WTC11 (cell line): ENCODE results near the gene OPN4. TPM values are rescaled to one million over a fixed set of nuclear protein-coding genes. Genes with fewer than 3 reads are reported as not detected.

Source experiments
- ATAC-seq: fragments of 200-7000 bp; cut with Tn5 transposase; 2 replicates; pipeline ENCODE4 v1.10.0; 2021; ENCODE audit warnings: mild to moderate bottlenecking, moderate library complexity
- CTCF ChIA-PET: fragments of 300-600 bp; sonication (Branson Sonifier 250); formaldehyde crosslinking; loops from one replicate; lab custom pipeline; 2021; ENCODE audit warnings: antibody characterized with exemption; lab: Charles Lee
- POLR2A ChIA-PET: fragments of 350-600 bp; sonication (Branson Sonifier 250); formaldehyde crosslinking; loops from one replicate; lab custom pipeline; 2021; ENCODE audit warnings: antibody characterized with exemption; lab: Charles Lee
- DNase-seq: peaks from one replicate; pipeline ENCODE4 v3.0.0; 2021; ENCODE audit warnings: low spot score
- H3K27ac Mint-ChIP-seq: 2 replicates; pipeline ENCODE4 v1.8.0; 2021; ENCODE audit warnings: mixed read lengths
- H3K27me3 Mint-ChIP-seq: 2 replicates; pipeline ENCODE4 v1.8.0; 2021; ENCODE audit warnings: low read depth, mild to moderate bottlenecking, moderate library complexity, mixed read lengths
- H3K36me3 Mint-ChIP-seq: 2 replicates; pipeline ENCODE4 v1.8.0; 2021; ENCODE audit warnings: mixed read lengths
- H3K4me1 Mint-ChIP-seq: 2 replicates; pipeline ENCODE4 v1.8.0; 2022; ENCODE audit warnings: mixed read lengths
- H3K4me3 Mint-ChIP-seq: 2 replicates; pipeline ENCODE4 v1.8.0; 2021; ENCODE audit warnings: mild to moderate bottlenecking, moderate library complexity, mixed read lengths
- H3K9me3 Mint-ChIP-seq: 2 replicates; pipeline ENCODE4 v1.8.0; 2021; ENCODE audit warnings: mixed read lengths
- AR ChIP-seq: fragments of 250-450 bp; sonication (Bioruptor Pico); IDR thresholded peaks from 2 replicates; pipeline ENCODE4 v1.9.0; 2021; ENCODE audit warnings: mild to moderate bottlenecking
- ATF2 ChIP-seq: sonication (generic); formaldehyde crosslinking; IDR thresholded peaks from 2 replicates; pipeline ENCODE4 v1.8.1; 2022; ENCODE audit warnings: low read depth, missing genetic modification reagents, borderline replicate concordance
- CREB1 ChIP-seq: sonication (generic); formaldehyde crosslinking; IDR thresholded peaks from 2 replicates; pipeline ENCODE4 v1.8.0; 2023; ENCODE audit warnings: mild to moderate bottlenecking, missing genetic modification reagents
- CREM ChIP-seq: sonication (generic); formaldehyde crosslinking; IDR thresholded peaks from 2 replicates; pipeline ENCODE4 v1.8.1; 2022; ENCODE audit warnings: mild to moderate bottlenecking, missing genetic modification reagents, moderate library complexity
- FOXP4 ChIP-seq: sonication (generic); formaldehyde crosslinking; IDR thresholded peaks from 2 replicates; pipeline ENCODE4 v1.8.0; 2022; ENCODE audit warnings: mild to moderate bottlenecking, missing genetic modification reagents
- GTF2I ChIP-seq: fragments of 250-450 bp; sonication (Bioruptor Pico); conservative IDR thresholded peaks from 2 replicates; pipeline ENCODE4 v1.4.0; 2021; ENCODE audit warnings: mild to moderate bottlenecking
- MXD4 ChIP-seq: fragments of 250-450 bp; sonication (Bioruptor Pico); IDR thresholded peaks from 2 replicates; pipeline ENCODE4 v1.8.0; 2021; ENCODE audit warnings: mild to moderate bottlenecking, moderate library complexity, borderline replicate concordance
- NFATC4 ChIP-seq: fragments of 250-450 bp; sonication (Bioruptor Pico); IDR thresholded peaks from 2 replicates; pipeline ENCODE4 v1.9.0; 2021; ENCODE audit warnings: mild to moderate bottlenecking
- NFE2L1 ChIP-seq: sonication (generic); formaldehyde crosslinking; IDR thresholded peaks from 2 replicates; pipeline ENCODE4 v1.8.1; 2023; ENCODE audit warnings: missing genetic modification reagents
- NR2C2 ChIP-seq: sonication (generic); formaldehyde crosslinking; IDR thresholded peaks from 2 replicates; pipeline ENCODE4 v1.8.0; 2022; ENCODE audit warnings: mild to moderate bottlenecking, missing genetic modification reagents
- NR3C1 ChIP-seq: sonication (generic); formaldehyde crosslinking; conservative IDR thresholded peaks from 2 replicates; pipeline ENCODE4 v1.8.1; 2023; ENCODE audit warnings: low read depth, mild to moderate bottlenecking, missing genetic modification reagents
- PREB ChIP-seq: sonication (generic); formaldehyde crosslinking; IDR thresholded peaks from 2 replicates; pipeline ENCODE4 v1.8.1; 2022; ENCODE audit warnings: mild to moderate bottlenecking, missing genetic modification reagents, moderate library complexity, borderline replicate concordance
- USF2 ChIP-seq: sonication (generic); formaldehyde crosslinking; IDR thresholded peaks from 2 replicates; pipeline ENCODE4 v1.8.1; 2023; ENCODE audit warnings: mild to moderate bottlenecking, missing genetic modification reagents, moderate library complexity
- ZBTB43 ChIP-seq: sonication (generic); formaldehyde crosslinking; IDR thresholded peaks from 2 replicates; pipeline ENCODE4 v1.8.1; 2023; ENCODE audit warnings: mild to moderate bottlenecking, missing genetic modification reagents
- ZNF121 ChIP-seq: sonication (generic); formaldehyde crosslinking; IDR thresholded peaks from 2 replicates; pipeline ENCODE4 v1.8.0; 2023; ENCODE audit warnings: missing genetic modification reagents
- ZNF219 ChIP-seq: sonication (generic); formaldehyde crosslinking; IDR thresholded peaks from 2 replicates; pipeline ENCODE4 v1.8.0; 2023; ENCODE audit warnings: missing genetic modification reagents, mild to moderate bottlenecking, borderline replicate concordance
- ZNF317 ChIP-seq: sonication (generic); formaldehyde crosslinking; IDR thresholded peaks from 2 replicates; pipeline ENCODE4 v1.8.1; 2023; ENCODE audit warnings: low read depth, mild to moderate bottlenecking, moderate library complexity, missing genetic modification reagents, borderline replicate concordance
- ZNF416 ChIP-seq: fragments of 250-450 bp; sonication (Bioruptor Pico); IDR thresholded peaks from 2 replicates; pipeline ENCODE4 v1.9.0; 2021; ENCODE audit warnings: mild to moderate bottlenecking, inconsistent platforms
- ZNF512 ChIP-seq: sonication (generic); formaldehyde crosslinking; IDR thresholded peaks from 2 replicates; pipeline ENCODE4 v1.8.1; 2022; ENCODE audit warnings: missing genetic modification reagents, borderline replicate concordance
- ZNF532 ChIP-seq: fragments of 250-450 bp; sonication (Bioruptor Pico); IDR thresholded peaks from 2 replicates; pipeline ENCODE4 v1.9.0; 2021; ENCODE audit warnings: mild to moderate bottlenecking, borderline replicate concordance
- total RNA-seq: library from RNA; stranded (reverse); gene quantifications from 3 replicates; pipeline ENCODE4 v1.2.3, GENCODE V29; 2021

OPN4 gene
- total RNA-seq, 1 experiment from 2014 or later, result not detected

GRCh38 chr10:86691333-86692022, 37.1 kb downstream of the OPN4 start (continued):
- TF ChIP-seq ZNF532 (CRISPR knock-in tag) (no peak), ATF2 (no peak), ZNF317 (CRISPR knock-in tag) (no peak), ZNF219 (CRISPR knock-in tag) (no peak), NR3C1 (CRISPR knock-in tag) (no peak), ZNF512 (no peak), PREB (no peak), NFATC4 (CRISPR knock-in tag) (no peak), NR2C2 (CRISPR knock-in tag) (no peak), CREB1 (no peak), GTF2I (CRISPR knock-in tag) (no peak), AR (CRISPR knock-in tag) (no peak)

- Mint-ChIP-seq H3K4me1 (peaks cover 50% of the 10 kb centered on the region), H3K4me3 (no peak overlapping the region), H3K9me3 (no peaks in the 10 kb centered on the region), H3K27ac (no peak overlapping the region), H3K27me3 (peaks cover 6% of the 10 kb centered on the region; the same call in 1 of the 2 replicates), H3K36me3 (no peaks in the 10 kb centered on the region)
- ChIA-PET CTCF (interaction anchor here (2.6 to 3.0 kb wide), 3 partner anchors 14 to 207 kb away, joined by 6 to 21 read pairs (median 15); no protein-coding TSS in a partner anchor), POLR2A (no interaction called here)
- ATAC-seq (no peak), DNase-seq (no peak)
- TF ChIP-seq ZNF121 (CRISPR knock-in tag) (no peak), MXD4 (CRISPR knock-in tag) (no peak), FOXP4 (CRISPR knock-in tag) (no peak), ZNF416 (CRISPR knock-in tag) (no peak), USF2 (CRISPR knock-in tag) (no peak), ZBTB43 (no peak), CREM (CRISPR knock-in tag) (no peak), NFE2L1 (CRISPR knock-in tag) (no peak)
Observed at GRCh38 chr10:86692023-86692514, 37.7 kb downstream of the OPN4 start.
